ENCODE results near the gene FTH1.

FTH1 gene

DNA sequence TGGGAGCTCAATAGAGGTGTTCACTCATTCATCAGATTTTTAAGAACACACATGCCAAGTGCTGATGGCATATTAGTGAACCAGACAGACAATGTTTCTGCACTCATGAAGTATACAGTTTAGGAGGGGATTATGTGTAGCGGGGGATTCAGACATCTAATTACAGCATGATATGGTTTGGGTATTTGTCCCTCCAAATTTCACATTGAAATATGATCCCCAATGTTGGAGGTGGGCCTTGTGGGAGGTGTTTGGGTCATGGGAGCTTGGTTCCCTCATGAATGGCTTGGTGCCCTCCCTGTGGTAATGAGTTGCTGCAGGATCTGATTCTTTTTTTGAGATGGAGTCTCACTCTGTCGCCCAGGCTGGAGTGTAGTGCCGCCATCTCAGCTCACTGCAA, 41.2 kb downstream of the FTH1 start:
- no peak for DNase-seq (ENCODE audit: low read depth)
- no peak overlapping the region for H3K4me3 ChIP-seq (ENCODE audit: low read depth, low read length)

DNA sequence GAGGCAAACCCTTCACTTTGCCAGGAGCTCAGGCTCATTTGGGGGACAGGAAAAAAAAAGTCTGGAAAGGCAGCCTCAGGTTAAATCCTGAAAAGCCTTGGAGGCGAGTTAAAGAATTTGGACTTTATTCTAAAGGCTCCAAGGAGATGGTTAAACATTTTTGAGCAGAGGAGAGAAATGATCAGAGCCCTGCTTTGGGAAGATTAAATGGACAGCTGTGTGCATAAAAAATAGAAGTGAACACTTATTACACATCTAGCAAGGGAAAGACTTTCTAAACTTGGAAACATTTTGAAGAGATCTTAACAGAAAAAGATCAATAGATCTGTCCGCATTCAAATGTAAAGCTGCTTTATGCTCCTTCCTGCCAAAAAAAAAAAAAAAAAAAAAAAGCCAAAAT, 41.7 kb downstream of the FTH1 start:
- no peak for DNase-seq (ENCODE audit: low read depth)
- no peak overlapping the region for H3K4me3 ChIP-seq (ENCODE audit: low read depth, low read length)
- TF ChIP-seq, protein P1, sequence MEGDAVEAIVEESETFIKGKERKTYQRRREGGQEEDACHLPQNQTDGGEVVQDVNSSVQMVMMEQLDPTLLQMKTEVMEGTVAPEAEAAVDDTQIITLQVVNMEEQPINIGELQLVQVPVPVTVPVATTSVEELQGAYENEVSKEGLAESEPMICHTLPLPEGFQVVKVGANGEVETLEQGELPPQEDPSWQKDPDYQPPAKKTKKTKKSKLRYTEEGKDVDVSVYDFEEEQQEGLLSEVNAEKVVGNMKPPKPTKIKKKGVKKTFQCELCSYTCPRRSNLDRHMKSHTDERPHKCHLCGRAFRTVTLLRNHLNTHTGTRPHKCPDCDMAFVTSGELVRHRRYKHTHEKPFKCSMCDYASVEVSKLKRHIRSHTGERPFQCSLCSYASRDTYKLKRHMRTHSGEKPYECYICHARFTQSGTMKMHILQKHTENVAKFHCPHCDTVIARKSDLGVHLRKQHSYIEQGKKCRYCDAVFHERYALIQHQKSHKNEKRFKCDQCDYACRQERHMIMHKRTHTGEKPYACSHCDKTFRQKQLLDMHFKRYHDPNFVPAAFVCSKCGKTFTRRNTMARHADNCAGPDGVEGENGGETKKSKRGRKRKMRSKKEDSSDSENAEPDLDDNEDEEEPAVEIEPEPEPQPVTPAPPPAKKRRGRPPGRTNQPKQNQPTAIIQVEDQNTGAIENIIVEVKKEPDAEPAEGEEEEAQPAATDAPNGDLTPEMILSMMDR (conservative IDR thresholded peaks at IDR 0.05; ENCODE audit: low read depth, low read length) = no peak

More for the DNA sequence above, 41.2 kb downstream of the FTH1 start:
- TF ChIP-seq, protein P1 (conservative IDR thresholded peaks at IDR 0.05; ENCODE audit: low read depth, low read length) = no peak

DNA sequence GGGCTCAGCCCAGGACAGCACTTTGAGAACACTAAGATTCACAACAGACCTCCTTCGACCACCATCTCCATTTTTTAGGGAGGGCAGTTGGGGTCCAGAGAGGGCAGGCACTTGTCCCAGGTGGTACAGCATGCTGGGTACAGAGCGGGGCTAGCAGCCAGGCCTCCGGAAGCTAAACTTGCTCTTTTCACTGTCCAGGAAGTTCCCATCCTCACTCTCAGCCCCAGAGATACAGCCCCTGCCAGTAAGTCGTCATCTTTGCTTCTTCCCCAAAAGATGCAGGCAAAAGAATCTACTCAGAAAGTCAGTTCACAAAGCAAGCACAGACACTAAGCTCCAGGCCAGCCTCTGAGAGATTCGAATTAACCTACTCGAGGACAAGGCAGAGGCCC, 43.4 kb downstream of the FTH1 start:
- DNase-seq (ENCODE audit: low read depth) = no peak
- H3K4me3 ChIP-seq (ENCODE audit: low read depth, low read length) = no peak overlapping the region
- TF ChIP-seq, protein P1 (conservative IDR thresholded peaks at IDR 0.05; ENCODE audit: low read depth, low read length) = no peak

DNA sequence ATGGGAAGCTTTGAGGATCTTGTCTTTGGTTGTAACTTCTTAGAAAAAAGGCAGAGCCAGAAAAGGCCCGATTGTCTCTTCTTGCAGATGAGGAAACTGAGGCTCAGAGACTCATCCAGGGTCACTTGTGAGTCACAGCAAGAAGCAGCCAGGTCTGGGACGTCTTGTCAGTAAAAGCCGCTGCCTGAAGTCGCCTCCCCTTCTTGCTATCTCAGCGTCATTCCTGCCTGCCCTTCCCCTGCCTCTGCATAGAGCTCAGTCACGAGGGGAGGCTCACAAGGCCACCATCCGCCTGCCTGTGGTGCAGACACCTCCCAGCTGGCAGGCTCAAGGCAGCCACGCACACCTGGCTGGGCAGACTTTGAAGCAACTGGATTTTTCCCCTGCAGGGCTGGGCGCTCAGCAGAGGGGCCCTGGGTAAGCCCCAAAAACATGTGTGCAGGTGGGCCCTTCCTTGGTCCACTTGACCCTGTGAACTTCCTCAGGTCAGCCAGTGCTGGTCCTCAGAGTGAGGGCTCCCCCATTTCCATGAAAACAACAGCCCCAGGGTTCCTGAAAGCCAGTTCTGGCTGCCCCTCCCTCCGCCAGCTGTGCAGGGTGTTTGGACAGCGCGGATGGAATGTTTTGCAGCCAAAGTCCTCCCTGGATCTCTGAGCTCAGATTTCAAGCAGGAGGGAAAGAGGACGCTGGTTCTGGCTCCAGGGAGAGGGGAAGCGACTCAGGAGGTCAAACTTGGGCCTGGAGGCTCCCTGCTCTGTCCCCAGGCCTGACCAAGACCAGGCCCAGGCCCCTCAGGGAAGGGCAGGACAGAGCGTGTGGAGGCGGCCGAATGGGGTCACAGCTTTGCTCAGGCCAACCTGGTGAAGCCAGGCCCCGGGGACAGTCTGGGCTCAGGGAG, 44.0 kb downstream of the FTH1 start:
- DNase-seq (ENCODE audit: low read depth) = peak; percentile 74
- TF ChIP-seq, protein P1 (conservative IDR thresholded peaks at IDR 0.05; ENCODE audit: low read depth, low read length) = no peak
- H3K4me3 ChIP-seq (ENCODE audit: low read depth, low read length) = no peak overlapping the region

DNA sequence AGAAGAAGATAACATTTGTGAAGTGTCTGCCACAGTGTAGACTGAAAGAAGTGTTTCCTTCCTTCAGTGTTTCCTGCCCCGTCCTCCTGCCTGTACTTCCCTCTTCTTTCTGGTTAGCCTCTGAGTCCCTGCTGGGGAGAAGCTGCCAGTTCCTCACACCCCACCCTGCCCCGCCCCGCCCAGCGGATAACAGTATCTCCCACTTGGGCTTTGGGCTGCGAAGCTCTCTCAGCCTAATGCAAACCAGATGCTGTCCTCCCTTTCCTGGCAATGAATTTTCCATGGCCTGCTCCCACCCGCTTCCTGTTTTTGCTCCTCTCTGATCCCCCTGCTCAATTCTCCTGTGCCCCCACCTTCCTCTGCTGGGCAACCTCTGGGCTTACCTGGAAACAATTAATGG, 44.9 kb downstream of the FTH1 start:
- TF ChIP-seq, protein P1 (conservative IDR thresholded peaks at IDR 0.05; ENCODE audit: low read depth, low read length) = no peak
- no peak overlapping the region for H3K4me3 ChIP-seq (ENCODE audit: low read depth, low read length)
- DNase-seq (ENCODE audit: low read depth) = peak; percentile 57

DNA sequence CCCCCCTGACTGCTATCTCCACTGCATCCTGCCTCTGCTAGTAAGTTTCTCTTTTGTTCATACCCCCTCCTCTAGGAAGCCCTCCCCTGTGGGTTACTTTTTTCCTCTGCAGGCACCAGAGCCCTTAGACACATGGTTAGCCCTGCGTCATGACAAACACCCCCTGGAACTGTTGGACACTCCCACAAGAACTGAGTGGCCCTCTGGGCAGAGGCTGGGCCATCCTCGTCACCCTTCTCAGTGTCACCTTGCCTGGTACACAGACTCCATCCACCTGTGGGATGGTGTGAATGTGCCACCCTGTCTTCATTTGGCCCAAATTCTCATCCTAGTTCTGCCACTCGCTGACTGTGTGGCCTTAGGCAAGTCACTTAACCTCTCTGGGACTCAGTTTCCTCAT, 46.0 kb downstream of the FTH1 start:
- TF ChIP-seq, protein P1 (conservative IDR thresholded peaks at IDR 0.05; ENCODE audit: low read depth, low read length) = no peak
- no peak for DNase-seq (ENCODE audit: low read depth)
- H3K4me3 ChIP-seq (ENCODE audit: low read depth, low read length) = no peak overlapping the region
